Measurements from ENCODE around the gene MEG3. TPM values are rescaled to one million over a fixed set of nuclear protein-coding genes. Genes with fewer than 3 reads are reported as not detected.

MEG3 gene
- total RNA-seq, 1 donor from 2014 or later, result 0.22 TPM

- Mint-ChIP-seq H3K4me3 (ENCODE audit: unreplicated experiment) (no peak overlapping the region), H3K9me3 (ENCODE audit: unreplicated experiment) (peaks cover 10% of the 10 kb centered on the region), H3K36me3 (ENCODE audit: unreplicated experiment) (peaks cover 12% of the 10 kb centered on the region), H3K27me3 (ENCODE audit: unreplicated experiment) (peaks cover 11% of the 10 kb centered on the region), H3K4me1 (ENCODE audit: low read depth, unreplicated experiment) (no peaks in the 10 kb centered on the region), H3K27ac (ENCODE audit: unreplicated experiment) (no peak overlapping the region)
- TF ChIP-seq CTCF (IDR thresholded peaks at IDR 0.05; ENCODE audit: partially characterized antibody, unreplicated experiment), result no peak
- DNase-seq, result no peak
Observed at GRCh38 chr14:100874051-100874410, 48.1 kb downstream of the MEG3 start.

- peaks cover 10% of the 10 kb centered on the region for H3K9me3 Mint-ChIP-seq (ENCODE audit: unreplicated experiment)
- H3K27ac Mint-ChIP-seq (ENCODE audit: unreplicated experiment), result no peak overlapping the region
- TF ChIP-seq CTCF (IDR thresholded peaks at IDR 0.05; ENCODE audit: partially characterized antibody, unreplicated experiment), result no peak
- H3K4me3 Mint-ChIP-seq (ENCODE audit: unreplicated experiment), result no peak overlapping the region
- no peaks in the 10 kb centered on the region for H3K4me1 Mint-ChIP-seq (ENCODE audit: low read depth, unreplicated experiment)
- no peak for DNase-seq
- peaks cover 11% of the 10 kb centered on the region for H3K27me3 Mint-ChIP-seq (ENCODE audit: unreplicated experiment)
- H3K36me3 Mint-ChIP-seq (ENCODE audit: unreplicated experiment), result peaks cover 12% of the 10 kb centered on the region
Observed at GRCh38 chr14:100874411-100875091, 48.6 kb downstream of the MEG3 start.

- Mint-ChIP-seq H3K9me3 (ENCODE audit: unreplicated experiment) (peaks cover 10% of the 10 kb centered on the region), H3K4me1 (ENCODE audit: low read depth, unreplicated experiment) (no peaks in the 10 kb centered on the region), H3K27me3 (ENCODE audit: unreplicated experiment) (peaks cover 11% of the 10 kb centered on the region), H3K36me3 (ENCODE audit: unreplicated experiment) (peaks cover 12% of the 10 kb centered on the region), H3K4me3 (ENCODE audit: unreplicated experiment) (no peak overlapping the region), H3K27ac (ENCODE audit: unreplicated experiment) (no peak overlapping the region)
- no peak for TF ChIP-seq CTCF (IDR thresholded peaks at IDR 0.05; ENCODE audit: partially characterized antibody, unreplicated experiment)
- DNase-seq, result no peak
Observed at GRCh38 chr14:100875126-100875525, 49.2 kb downstream of the MEG3 start.

GRCh38 chr14:100875861-100876590 is 50.1 kb downstream of the MEG3 start:
- peaks cover 12% of the 10 kb centered on the region for H3K9me3 Mint-ChIP-seq (ENCODE audit: unreplicated experiment)
- TF ChIP-seq CTCF (IDR thresholded peaks at IDR 0.05; ENCODE audit: partially characterized antibody, unreplicated experiment), result no peak
- H3K27ac Mint-ChIP-seq (ENCODE audit: unreplicated experiment), result no peak overlapping the region
- peaks cover 12% of the 10 kb centered on the region for H3K36me3 Mint-ChIP-seq (ENCODE audit: unreplicated experiment)
- no peak overlapping the region for H3K4me3 Mint-ChIP-seq (ENCODE audit: unreplicated experiment)
- H3K4me1 Mint-ChIP-seq (ENCODE audit: low read depth, unreplicated experiment), result no peaks in the 10 kb centered on the region
- no peak for DNase-seq
- peaks cover 11% of the 10 kb centered on the region for H3K27me3 Mint-ChIP-seq (ENCODE audit: unreplicated experiment)

Data from glutamatergic neuron (in vitro differentiated cells).